K562 (cell line): Measurements from ENCODE around the gene GYG2. TPM values are rescaled to one million over a fixed set of nuclear protein-coding genes. Genes with fewer than 3 reads are reported as not detected.

Experiments
- ADNP ChIP-seq: fragments of 200-800 bp; sonication (Bioruptor generic); IDR thresholded peaks from 2 replicates; pipeline ENCODE4 v1.6.1; 2016; ENCODE audit warnings: missing genetic modification characterization, missing compliant biosample characterization
- CREB3L1 ChIP-seq: fragments of 450-650 bp; IDR thresholded peaks from 2 replicates; pipeline ENCODE4 v1.6.1; 2014; ENCODE audit warnings: low read depth, mild to moderate bottlenecking, moderate library complexity, borderline replicate concordance
- CREBBP ChIP-seq: IDR thresholded peaks from one replicate; pipeline ENCODE4 v1.6.1; 2012; ENCODE audit warnings: low read depth, mild to moderate bottlenecking, control low read depth, inconsistent platforms, low read length
- CREM ChIP-seq: IDR thresholded peaks from 2 replicates; pipeline ENCODE4 v1.6.1; 2014; ENCODE audit warnings: antibody characterized with exemption, low read depth
- DACH1 ChIP-seq: fragments of 450-650 bp; IDR thresholded peaks from 2 replicates; pipeline ENCODE4 v1.6.1; 2018; ENCODE audit not compliant: partially characterized antibody
- ELF1 ChIP-seq: fragments of 200-800 bp; sonication (Bioruptor generic); IDR thresholded peaks from 2 replicates; pipeline ENCODE4 v1.6.1; 2016; ENCODE audit warnings: missing genetic modification characterization, missing compliant biosample characterization
- EZH2 ChIP-seq: IDR thresholded peaks from 2 replicates; pipeline ENCODE4 v1.6.1; 2012; ENCODE audit warnings: low read depth, mild to moderate bottlenecking, inconsistent platforms, low read length, borderline replicate concordance
- GATA2 ChIP-seq: sonication (generic); formaldehyde crosslinking; IDR thresholded peaks from 2 replicates; pipeline ENCODE4 v1.4.0; 2020; ENCODE audit warnings: mild to moderate bottlenecking, missing genetic modification reagents
- GATAD2A ChIP-seq: fragments of 450-650 bp; IDR thresholded peaks from 2 replicates; pipeline ENCODE4 v1.6.1; 2017
- GATAD2B ChIP-seq: fragments of 450-650 bp; IDR thresholded peaks from 2 replicates; pipeline ENCODE4 v1.6.1; 2017; ENCODE audit warnings: mild to moderate bottlenecking, borderline replicate concordance
- HDAC2 ChIP-seq: fragments of 450-650 bp; IDR thresholded peaks from 2 replicates; pipeline ENCODE4 v1.6.1; 2016; ENCODE audit warnings: mild to moderate bottlenecking
- HNRNPK ChIP-seq: fragments of 200-400 bp; formaldehyde crosslinking; IDR thresholded peaks from one replicate; pipeline ENCODE4 v1.6.1; 2018; ENCODE audit warnings: mild to moderate bottlenecking, low read depth, low read length; ENCODE audit not compliant: poor library complexity, severe bottlenecking
- KDM1A ChIP-seq, 2 experiments: fragments of 450-650 bp; IDR thresholded peaks; 2 replicates each; pipeline ENCODE4 v1.6.1; 2016; ENCODE audit warnings: mild to moderate bottlenecking in 2 of 2
- MAFG ChIP-seq: fragments of 450-650 bp; conservative IDR thresholded peaks from 2 replicates; pipeline ENCODE4 v1.6.1; 2016; ENCODE audit warnings: missing genetic modification characterization, missing compliant biosample characterization
- MAFK ChIP-seq: IDR thresholded peaks from 2 replicates; pipeline ENCODE4 v1.6.1; 2011; ENCODE audit warnings: low read length, improper control_type of control experiment
- PHTF2 ChIP-seq: fragments of 250-450 bp; sonication (Bioruptor Pico); IDR thresholded peaks from 2 replicates; pipeline ENCODE4 v1.5.0; 2021; ENCODE audit warnings: mild to moderate bottlenecking
- SMARCA5 ChIP-seq: fragments of 450-650 bp; IDR thresholded peaks from 2 replicates; pipeline ENCODE4 v1.6.1; 2016
- SNRNP70 ChIP-seq: fragments of 200-400 bp; formaldehyde crosslinking; optimal IDR thresholded peaks from 2 replicates; pipeline ENCODE3; 2017; ENCODE audit warnings: low read depth, low read length
- SP1 ChIP-seq: sonication (generic); formaldehyde crosslinking; IDR thresholded peaks from 2 replicates; pipeline ENCODE4 v1.8.1; 2022; ENCODE audit warnings: mild to moderate bottlenecking, missing genetic modification reagents
- TCF7 ChIP-seq: sonication (generic); IDR thresholded peaks from 2 replicates; pipeline ENCODE4 v1.6.1; 2016; ENCODE audit warnings: antibody characterized with exemption, borderline replicate concordance
- TEAD4 ChIP-seq, 2 experiments: sonication (generic) in 1 of 2; formaldehyde crosslinking in 1 of 2; IDR thresholded peaks; 2 replicates each; pipeline versions ENCODE4 v1.6.1 to v1.8.0; 2012 to 2022; ENCODE audit warnings: borderline replicate concordance in 1 of 2, inconsistent platforms in 1 of 2, low read length in 1 of 2, mild to moderate bottlenecking in 1 of 2, missing genetic modification reagents in 1 of 2
- ZC3H11A ChIP-seq: IDR thresholded peaks from 2 replicates; pipeline ENCODE4 v1.6.1; 2012; ENCODE audit warnings: low read depth, low read length, improper control_type of control experiment
- ZNF24 ChIP-seq: fragments of 450-650 bp; IDR thresholded peaks from 2 replicates; pipeline ENCODE4 v1.6.1; 2016
- ZNF253 ChIP-seq: fragments of 250-450 bp; sonication (Bioruptor Pico); conservative IDR thresholded peaks from 2 replicates; pipeline ENCODE4 v1.6.1; 2021; ENCODE audit warnings: mild to moderate bottlenecking
- polyA plus RNA-seq, 8 experiments: library from polyadenylated mRNA; depleted of rRNA in 4 of 8; stranded (reverse) in 5 of 8; unstranded in 3 of 8; fragments of >200 nt; fragmentation: Nextera tagmentation in 2 of 8; fragmentation: Illumina TruSeq in 1 of 8; extraction: Ambion mirVana in 2 of 8; extraction: Trizol in 1 of 8; gene quantifications; 2 replicates each; pipeline versions ENCODE4 v1.2.1 to v1.2.3, GENCODE V29; 2011 to 2014; ENCODE audit warnings: inconsistent platforms in 1 of 8, missing spikeins in 1 of 8
- total RNA-seq, 7 experiments: library from RNA; depleted of rRNA in 6 of 7; stranded (reverse); fragments of >200 nt in 6 of 7; fragmentation: Illumina TruSeq in 2 of 7; extraction: Trizol in 2 of 7; gene quantifications; 2 replicates each; pipeline versions ENCODE4 v1.2.1 to v1.2.3, GENCODE V29; 2011 to 2021; ENCODE audit warnings: low replicate concordance in 1 of 7
- TF ChIP-seq, protein P1 (sequence below): fragments of 250-450 bp; sonication (Bioruptor Pico); IDR thresholded peaks from 2 replicates; pipeline ENCODE4 v1.4.0; 2020; ENCODE audit warnings: mild to moderate bottlenecking, moderate library complexity, borderline replicate concordance
- TF ChIP-seq, protein P2 (sequence below): fragments of 250-450 bp; sonication (Bioruptor Pico); IDR thresholded peaks from 2 replicates; pipeline ENCODE4 v1.4.0; 2020

Gene GYG2
- total and polyA plus RNA-seq, 9 of the 15 experiments (the other 6 are each of a cell fraction or from before 2014, with no cell fraction given): 0.24 to 4.4 (median 2.9) TPM

- TF ChIP-seq TCF7 (no peak), ZNF24 (no peak), ADNP (tag) (no peak), SNRNP70 (no peak), SP1 (CRISPR knock-in tag) (no peak), DACH1 (peak; percentile 71), MAFK (no peak), KDM1A (IDR thresholded peaks at IDR 0.05) (0 out of 4 replicates have a peak, but pooled peaks of 1 of the 2 experiments have one; percentile 7), GATAD2A (peak; percentile 74; the same call in 1 of the 2 replicates), CREM (no peak), ELF1 (no peak), SMARCA5 (no peak), MAFG (tag) (no peak), ZC3H11A (peak; percentile 42; the same call in 1 of the 2 replicates), GATAD2B (peak; percentile 83), HDAC2 (0 out of 2 replicates have a peak, but pooled peaks have one; percentile 19), ZNF253 (CRISPR knock-in tag) (no peak), CREB3L1 (no peak), EZH2 (no peak), CREBBP (peak; percentile 64), PHTF2 (no peak), GATA2 (CRISPR knock-in tag) (peak; percentile 56), HNRNPK (no peak), TEAD4 (IDR thresholded peaks at IDR 0.05; ENCODE audit: low read length) (no peak), TEAD4 (CRISPR knock-in tag; IDR thresholded peaks at IDR 0.05; ENCODE audit: borderline replicate concordance) (no peak)
- TF ChIP-seq, protein P1, sequence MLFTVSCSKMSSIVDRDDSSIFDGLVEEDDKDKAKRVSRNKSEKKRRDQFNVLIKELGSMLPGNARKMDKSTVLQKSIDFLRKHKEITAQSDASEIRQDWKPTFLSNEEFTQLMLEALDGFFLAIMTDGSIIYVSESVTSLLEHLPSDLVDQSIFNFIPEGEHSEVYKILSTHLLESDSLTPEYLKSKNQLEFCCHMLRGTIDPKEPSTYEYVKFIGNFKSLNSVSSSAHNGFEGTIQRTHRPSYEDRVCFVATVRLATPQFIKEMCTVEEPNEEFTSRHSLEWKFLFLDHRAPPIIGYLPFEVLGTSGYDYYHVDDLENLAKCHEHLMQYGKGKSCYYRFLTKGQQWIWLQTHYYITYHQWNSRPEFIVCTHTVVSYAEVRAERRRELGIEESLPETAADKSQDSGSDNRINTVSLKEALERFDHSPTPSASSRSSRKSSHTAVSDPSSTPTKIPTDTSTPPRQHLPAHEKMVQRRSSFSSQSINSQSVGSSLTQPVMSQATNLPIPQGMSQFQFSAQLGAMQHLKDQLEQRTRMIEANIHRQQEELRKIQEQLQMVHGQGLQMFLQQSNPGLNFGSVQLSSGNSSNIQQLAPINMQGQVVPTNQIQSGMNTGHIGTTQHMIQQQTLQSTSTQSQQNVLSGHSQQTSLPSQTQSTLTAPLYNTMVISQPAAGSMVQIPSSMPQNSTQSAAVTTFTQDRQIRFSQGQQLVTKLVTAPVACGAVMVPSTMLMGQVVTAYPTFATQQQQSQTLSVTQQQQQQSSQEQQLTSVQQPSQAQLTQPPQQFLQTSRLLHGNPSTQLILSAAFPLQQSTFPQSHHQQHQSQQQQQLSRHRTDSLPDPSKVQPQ (CRISPR knock-in tag): no peak
- TF ChIP-seq, protein P2, sequence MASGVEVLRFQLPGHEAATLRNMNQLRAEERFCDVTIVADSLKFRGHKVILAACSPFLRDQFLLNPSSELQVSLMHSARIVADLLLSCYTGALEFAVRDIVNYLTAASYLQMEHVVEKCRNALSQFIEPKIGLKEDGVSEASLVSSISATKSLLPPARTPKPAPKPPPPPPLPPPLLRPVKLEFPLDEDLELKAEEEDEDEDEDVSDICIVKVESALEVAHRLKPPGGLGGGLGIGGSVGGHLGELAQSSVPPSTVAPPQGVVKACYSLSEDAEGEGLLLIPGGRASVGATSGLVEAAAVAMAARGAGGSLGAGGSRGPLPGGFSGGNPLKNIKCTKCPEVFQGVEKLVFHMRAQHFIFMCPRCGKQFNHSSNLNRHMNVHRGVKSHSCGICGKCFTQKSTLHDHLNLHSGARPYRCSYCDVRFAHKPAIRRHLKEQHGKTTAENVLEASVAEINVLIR (CRISPR knock-in tag): no peak
These were observed 79.5 kb downstream of the GYG2 start (continued) for GRCh38 chrX:2908125-2908685.
